Retina (tissue), 1 donor: Measurements from ENCODE around the gene PRM3.
A peak's percentile ranks its signal among the peaks of the same experiment; 100 is the strongest.
"Not testable (repeated sequence)": the region's sequence is repeated elsewhere in the genome, so short reads cannot be mapped to it uniquely, and the experiment has no call there.

ENCODE experiments used
- DNase-seq: peaks from one replicate; pipeline ENCODE4 v3.0.0-alpha.2; 2016

PRM3 gene

DNA sequence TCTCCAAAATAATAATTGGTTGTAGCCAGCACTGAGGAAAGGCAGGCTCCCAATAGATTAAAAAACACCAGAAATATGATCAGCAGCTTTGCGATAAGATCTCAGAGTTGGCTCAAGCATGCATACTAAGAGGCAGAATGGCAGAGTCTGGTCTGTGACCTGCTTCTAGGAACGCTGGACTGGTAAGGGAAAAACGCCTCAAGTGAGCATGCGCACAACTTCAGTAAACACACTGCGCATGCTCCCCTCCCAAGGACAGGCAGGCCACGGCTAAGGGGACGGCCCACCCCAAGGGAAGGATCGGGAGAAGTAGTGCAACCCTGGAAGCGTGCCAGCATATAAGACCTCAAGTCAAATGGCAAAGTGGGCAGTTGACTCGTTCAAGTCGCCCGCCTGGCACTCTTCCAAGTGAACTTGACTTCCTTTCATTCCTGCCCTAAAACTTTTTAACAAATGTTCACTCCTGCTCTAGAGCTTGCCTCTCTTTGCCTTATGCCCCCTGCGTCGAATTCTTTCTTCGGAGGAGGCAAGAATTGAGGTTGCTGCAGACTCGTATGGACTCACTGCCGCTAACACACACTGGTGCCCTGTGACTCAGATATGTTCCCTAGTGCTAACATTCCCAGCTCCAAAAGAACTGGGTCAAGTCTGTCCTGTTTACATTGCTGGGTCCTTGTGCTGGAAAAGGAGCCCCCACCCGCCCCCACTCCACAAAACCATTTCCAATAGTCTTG lies 30.1 kb upstream of the PRM3 start:
- no peak for DNase-seq

- DNase-seq = no peak
Observed at GRCh38 chr16:11302977-11303376, 29.5 kb upstream of the PRM3 start.

GRCh38 chr16:11301645-11302501 lies 28.4 kb upstream of the PRM3 start:
- no peak for DNase-seq

DNA sequence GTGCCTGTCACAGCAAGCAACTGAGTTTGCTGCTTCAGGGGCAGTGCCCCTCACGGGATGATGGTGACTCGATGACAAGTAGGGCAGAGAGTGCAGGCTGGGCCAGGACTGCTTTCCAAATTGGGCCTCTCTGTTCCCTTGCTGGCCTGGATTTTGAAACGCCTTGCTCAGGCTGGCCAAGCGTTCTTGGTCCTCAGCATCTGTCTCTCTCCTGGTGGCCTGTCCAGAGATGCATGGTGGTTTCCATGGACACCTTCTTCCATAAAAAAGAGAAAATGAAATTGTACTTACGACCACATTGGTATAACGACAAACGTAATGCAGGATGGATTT lies 27.1 kb upstream of the PRM3 start:
- no peak for DNase-seq

GRCh38 chr16:11299865-11300559 lies 26.6 kb upstream of the PRM3 start:
- no peak for DNase-seq

DNA sequence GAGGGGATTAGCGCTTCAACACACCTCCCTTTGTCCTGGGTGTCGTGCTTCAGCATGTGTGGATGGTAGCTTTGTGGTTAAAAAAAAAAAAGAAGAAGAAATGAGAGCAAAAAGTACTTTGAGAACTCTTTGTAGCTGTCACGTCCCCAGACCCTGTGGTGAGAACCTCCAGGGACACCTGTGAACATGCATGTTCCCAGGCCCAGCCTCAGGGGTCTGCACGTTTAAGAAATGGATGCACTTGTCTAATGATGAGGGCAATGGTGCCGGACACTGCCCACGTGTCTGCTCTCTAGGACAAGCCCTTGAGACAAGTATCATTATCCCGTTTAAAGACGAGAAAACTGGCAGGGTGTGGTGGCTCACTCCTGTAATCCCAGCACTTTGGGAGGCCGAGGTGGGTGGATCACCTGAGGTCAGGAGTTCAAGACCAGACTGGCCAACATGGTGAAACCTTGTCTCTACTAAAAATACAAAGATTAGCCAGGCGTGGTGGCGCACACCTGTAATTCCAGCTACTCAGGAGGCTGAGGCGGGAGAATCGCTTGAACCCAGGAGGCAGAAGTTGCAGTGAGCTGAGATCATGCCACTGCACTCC lies 25.6 kb upstream of the PRM3 start:
- DNase-seq = not testable (repeated sequence)

- DNase-seq = no peak
Observed at GRCh38 chr16:11298143-11298900, 24.9 kb upstream of the PRM3 start.

- peak; percentile 69 for DNase-seq
Observed at GRCh38 chr16:11297492-11298142, 24.2 kb upstream of the PRM3 start.

GRCh38 chr16:11296706-11297491 lies 23.5 kb upstream of the PRM3 start:
- no peak for DNase-seq

DNA sequence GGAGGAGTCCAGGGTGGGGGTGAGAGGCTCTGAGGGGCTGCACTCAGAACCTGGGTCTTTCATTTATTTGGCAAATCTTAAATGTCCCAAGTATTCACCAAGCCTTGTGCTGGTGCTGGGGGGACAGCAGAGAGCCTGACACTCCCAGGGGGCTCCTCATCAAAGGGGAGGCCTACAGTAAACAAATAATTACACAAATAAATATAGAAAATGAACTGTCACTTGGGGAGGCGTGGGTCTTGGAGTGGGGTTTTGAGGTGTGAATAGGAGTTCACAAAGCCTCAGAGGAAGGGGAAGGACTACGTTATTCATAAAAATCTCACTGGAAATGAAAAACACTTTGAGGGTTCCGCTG lies 22.9 kb upstream of the PRM3 start:
- DNase-seq = no peak

DNA sequence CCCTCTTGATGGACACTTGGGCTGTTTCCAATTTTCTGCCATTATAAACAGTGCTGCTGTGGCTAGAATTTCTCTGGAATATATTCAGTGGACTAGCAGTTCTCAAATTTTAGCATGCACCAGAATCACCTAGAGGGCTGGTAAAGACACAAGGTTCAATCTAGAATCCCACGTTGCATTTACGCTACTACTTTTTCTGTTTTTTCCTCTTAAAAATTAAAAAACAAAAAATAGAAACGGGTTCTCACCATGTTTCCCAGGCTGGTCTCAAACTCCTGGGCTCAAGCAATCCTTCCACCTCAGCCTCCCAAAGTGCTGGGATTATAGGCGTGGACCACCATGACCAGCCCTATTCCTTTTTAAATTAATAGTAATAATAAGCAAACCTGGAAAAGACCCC lies 22.2 kb upstream of the PRM3 start:
- DNase-seq = no peak

DNA sequence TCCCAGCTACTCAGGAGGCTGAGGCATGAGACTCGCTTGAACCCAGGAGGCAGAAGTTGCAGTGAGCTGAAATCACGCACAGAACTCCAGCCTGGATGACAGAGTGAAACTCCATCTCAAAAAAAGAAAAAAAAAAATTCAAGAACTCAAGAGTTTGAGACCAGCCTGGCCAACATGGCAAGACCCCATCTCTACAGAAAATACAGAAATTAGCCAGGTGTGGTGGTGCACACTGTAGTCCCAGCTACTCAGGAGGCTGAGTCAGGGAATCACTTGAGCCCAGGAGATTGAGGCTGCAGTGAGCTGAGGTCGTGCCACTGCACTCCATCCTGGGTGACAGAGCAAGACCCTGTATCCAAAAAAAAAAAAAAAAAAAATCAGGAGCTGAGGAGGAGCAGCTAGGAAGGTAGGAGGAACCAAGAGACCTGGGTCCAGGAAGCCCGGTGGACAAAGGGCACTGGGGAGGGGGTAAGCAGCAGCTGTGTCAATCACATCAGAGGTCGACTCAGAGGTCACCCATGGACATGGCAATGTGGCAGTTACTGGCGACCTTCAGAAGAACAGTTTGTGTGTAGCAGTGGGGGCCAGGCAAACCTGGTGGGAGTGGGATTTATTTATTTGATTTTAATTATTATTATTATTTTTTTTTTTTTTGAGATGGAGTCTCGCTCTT lies 18.8 kb upstream of the PRM3 start:
- no peak for DNase-seq

DNA sequence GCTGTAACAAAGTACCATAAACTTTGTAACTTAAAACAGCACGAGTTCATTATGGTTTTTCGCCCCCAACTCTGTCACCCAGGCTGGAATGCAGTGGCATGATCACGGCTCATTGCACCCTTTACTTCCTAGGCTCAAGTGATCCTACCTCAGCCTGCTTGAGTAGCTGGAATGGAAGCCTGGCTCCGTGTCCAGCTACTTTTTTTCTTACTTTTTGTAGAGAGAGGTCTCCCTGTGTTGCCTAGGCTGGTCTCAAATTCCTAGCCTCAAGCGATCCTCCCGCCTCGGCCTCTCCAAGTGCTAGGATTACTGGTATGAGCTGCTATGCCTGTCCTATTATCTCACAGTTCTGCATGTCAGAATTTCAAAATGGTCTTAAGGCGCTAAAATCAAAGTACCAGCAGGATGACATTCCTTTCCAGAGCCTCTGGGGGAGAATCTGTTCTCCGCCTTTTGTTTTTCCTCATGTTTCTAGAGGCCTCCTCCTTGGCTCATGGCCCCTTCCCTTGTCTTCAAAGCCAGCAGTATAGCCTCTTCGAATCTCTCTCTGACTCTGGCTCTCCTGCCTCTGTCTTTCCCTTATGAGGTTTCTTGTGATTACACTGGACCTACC lies 17.8 kb upstream of the PRM3 start:
- peak; percentile 36 for DNase-seq

GRCh38 chr16:11290102-11290893 lies 16.9 kb upstream of the PRM3 start:
- DNase-seq = no peak

DNA sequence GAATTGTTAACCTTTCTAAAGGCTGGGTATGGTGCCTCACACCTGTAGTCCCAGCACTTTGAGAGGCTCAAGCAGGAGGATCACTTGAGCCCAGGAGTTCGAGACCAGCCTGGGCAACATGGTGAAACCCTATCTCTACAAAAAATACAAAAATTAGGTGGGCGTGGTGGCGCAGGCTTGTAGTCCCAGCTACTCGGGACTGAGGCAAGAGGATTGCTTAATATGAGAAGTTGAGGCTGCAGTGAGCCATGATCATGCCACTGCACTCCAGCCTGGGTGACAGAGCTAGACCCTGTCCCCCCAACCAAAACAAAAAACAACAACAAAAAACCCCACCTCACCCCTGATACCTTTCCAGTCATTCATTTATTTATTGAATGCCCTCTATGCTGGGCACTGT lies 16.3 kb upstream of the PRM3 start:
- not testable (repeated sequence) for DNase-seq

DNA sequence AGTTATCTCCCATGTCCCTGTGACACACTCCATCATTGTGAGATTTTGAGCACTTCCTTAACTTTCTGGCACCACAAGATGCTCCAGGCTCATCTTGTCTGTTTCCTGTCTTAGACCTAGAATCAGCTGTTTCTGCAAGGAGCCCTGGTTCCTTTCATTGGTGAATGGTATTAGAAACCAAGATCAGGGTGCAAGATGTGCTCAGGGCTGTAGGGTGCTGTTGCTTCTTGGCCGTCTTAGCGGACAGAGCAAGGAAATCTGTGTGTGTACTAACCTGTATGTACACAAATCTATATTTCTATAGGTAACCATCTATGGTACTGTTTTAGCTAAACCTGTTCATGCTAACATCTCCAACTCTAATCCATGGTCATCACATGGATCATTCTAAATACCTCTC lies 15.8 kb upstream of the PRM3 start:
- no peak for DNase-seq

DNA sequence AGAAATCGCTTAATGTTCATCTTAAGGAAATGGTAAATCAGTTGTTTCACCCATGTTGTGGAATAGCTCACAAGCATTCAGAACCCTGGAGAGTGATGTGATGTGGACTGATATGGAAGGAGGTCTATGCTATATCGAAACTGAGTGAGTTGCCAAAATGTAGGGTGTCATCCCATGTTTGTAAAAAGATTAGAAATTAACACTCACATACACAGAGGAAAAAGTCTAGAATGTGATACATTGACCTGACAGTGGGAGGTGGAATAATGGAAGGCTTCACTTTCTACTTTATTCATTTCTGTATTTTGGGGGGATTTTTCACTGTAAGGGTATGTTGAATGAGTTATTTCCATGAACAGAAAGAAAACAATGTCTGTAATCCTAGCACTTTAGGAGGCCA lies 12.4 kb upstream of the PRM3 start:
- no peak for DNase-seq

DNA sequence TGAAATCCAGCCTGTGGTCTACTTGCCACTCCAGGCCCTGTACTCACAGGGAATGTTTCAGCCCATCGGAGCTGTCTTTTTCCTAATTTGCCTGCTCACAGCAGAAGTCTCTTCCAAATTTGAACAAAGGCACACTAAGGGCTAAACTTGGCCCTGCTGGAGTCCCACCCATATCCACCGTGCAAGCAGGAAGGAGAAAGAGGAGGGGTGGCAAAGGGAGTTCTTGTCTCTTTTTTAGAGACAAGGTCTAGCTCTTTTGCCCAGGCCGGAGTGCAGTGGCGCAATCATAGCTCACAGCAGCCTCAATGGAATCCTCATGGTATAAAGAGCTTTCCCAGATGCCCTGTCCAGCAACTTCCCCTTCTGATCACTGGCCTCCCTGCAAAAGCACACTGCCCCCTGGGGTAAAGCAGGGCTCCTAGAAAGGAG lies 10.4 kb upstream of the PRM3 start:
- no peak for DNase-seq
